Measurements from ENCODE around the gene MAPK8IP2. TPM values are rescaled to one million over a fixed set of nuclear protein-coding genes. Genes with fewer than 3 reads are reported as not detected.
A peak's percentile ranks its signal among the peaks of the same experiment; 100 is the strongest.

MAPK8IP2 gene
- total and polyA plus RNA-seq, 8 donors, result 0.66 to 2.3 (median 1.0) TPM

- H3K9me3 ChIP-seq, result no peaks in the 10 kb centered on the region
- H3K27me3 ChIP-seq, result no peaks in the 10 kb centered on the region
- H3K4me1 ChIP-seq, result peaks cover 5 to 22% of the 10 kb centered on the region in 2 donors
- TF ChIP-seq, protein P1, sequence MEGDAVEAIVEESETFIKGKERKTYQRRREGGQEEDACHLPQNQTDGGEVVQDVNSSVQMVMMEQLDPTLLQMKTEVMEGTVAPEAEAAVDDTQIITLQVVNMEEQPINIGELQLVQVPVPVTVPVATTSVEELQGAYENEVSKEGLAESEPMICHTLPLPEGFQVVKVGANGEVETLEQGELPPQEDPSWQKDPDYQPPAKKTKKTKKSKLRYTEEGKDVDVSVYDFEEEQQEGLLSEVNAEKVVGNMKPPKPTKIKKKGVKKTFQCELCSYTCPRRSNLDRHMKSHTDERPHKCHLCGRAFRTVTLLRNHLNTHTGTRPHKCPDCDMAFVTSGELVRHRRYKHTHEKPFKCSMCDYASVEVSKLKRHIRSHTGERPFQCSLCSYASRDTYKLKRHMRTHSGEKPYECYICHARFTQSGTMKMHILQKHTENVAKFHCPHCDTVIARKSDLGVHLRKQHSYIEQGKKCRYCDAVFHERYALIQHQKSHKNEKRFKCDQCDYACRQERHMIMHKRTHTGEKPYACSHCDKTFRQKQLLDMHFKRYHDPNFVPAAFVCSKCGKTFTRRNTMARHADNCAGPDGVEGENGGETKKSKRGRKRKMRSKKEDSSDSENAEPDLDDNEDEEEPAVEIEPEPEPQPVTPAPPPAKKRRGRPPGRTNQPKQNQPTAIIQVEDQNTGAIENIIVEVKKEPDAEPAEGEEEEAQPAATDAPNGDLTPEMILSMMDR (IDR thresholded peaks at IDR 0.05), result no peak
- no peak overlapping the region for H3K27ac ChIP-seq
- peaks cover 0 to 5% of the 10 kb centered on the region in 2 donors for H3K36me3 ChIP-seq
- ATAC-seq (no peak), DNase-seq (no peak)
- no peak overlapping the region for H3K4me3 ChIP-seq
- intact Hi-C loops (cut with DNase I), result no loop called here
Observed at GRCh38 chr22:50585781-50586180, 14.8 kb upstream of the MAPK8IP2 start.

- ATAC-seq (no peak), DNase-seq (no peak)
- intact Hi-C loops (cut with DNase I), result no loop called here
- TF ChIP-seq, protein P1 (IDR thresholded peaks at IDR 0.05), result no peak
- Histone ChIP-seq H3K27ac (no peak overlapping the region), H3K36me3 (no peaks in the 10 kb centered on the region), H3K4me3 (no peak overlapping the region), H3K27me3 (no peaks in the 10 kb centered on the region), H3K4me1 (peaks cover 5 to 16% of the 10 kb centered on the region in 2 donors), H3K9me3 (no peaks in the 10 kb centered on the region)
Observed at GRCh38 chr22:50586416-50586815, 14.2 kb upstream of the MAPK8IP2 start.

GRCh38 chr22:50587407-50587806, 13.2 kb upstream of the MAPK8IP2 start:
- H3K4me1 ChIP-seq, result peaks cover 0 to 9% of the 10 kb centered on the region in 2 donors
- intact Hi-C loops (cut with DNase I), result no loop called here
- H3K4me3 ChIP-seq, result no peak overlapping the region
- H3K27me3 ChIP-seq, result no peaks in the 10 kb centered on the region
- no peaks in the 10 kb centered on the region for H3K9me3 ChIP-seq
- DNase-seq (no peak), ATAC-seq (no peak)
- TF ChIP-seq, protein P1 (IDR thresholded peaks at IDR 0.05), result no peak
- H3K27ac ChIP-seq, result no peak overlapping the region
- H3K36me3 ChIP-seq, result no peaks in the 10 kb centered on the region

DNA sequence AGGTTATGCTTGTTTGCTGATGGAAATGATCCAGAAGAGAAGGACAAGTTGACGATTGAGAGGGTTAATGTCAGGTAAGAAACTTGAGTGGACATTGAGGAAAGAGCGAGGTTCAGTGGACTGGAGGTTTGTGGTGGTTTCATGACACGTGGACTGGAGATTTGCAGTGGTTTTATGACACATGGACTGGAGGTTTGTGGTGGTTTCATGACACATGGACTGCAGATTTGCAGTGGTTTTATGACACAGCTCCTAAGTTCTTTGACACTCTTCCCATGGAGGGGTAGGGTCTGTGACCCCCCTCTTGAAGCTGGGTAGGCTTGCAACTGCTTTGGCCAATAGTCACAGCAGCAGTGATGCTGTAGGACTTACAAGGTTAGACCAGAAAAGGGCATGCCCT, 5.4 kb upstream of the MAPK8IP2 start:
- Histone ChIP-seq H3K4me3 (no peak overlapping the region), H3K9me3 (no peaks in the 10 kb centered on the region), H3K27ac (no peak overlapping the region), H3K4me1 (peaks cover 0 to 4% of the 10 kb centered on the region in 2 donors), H3K27me3 (peaks cover 9 to 23% of the 10 kb centered on the region in 2 donors), H3K36me3 (no peaks in the 10 kb centered on the region)
- TF ChIP-seq, protein P1 (IDR thresholded peaks at IDR 0.05), result no peak
- DNase-seq (no peak), ATAC-seq (no peak)
- intact Hi-C loops (cut with DNase I), result loop anchor here in 1 of 2 donors (10.0 kb wide), 1 partner anchor 90 kb away; the partner anchor contains the start of genes LMF2 and NCAPH2

DNA sequence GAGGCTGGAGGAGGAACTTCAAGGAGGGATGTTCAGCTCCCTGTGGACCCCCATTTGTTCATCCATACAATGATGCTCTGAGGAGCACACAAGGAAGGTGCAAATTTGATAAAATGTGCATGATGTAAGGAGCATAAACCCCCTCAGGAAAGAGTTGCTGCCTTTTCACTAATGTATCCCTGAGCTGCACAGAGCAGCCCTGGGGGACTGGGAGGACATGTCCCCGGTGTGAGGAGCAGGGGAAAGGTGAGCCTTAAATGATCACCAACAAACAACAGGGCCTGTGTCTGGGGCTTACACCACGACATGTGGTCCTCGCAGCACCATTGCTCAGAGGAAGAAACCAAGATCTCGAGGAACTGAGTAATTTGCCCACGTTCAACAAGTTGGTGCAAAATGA, 3.5 kb upstream of the MAPK8IP2 start:
- Histone ChIP-seq H3K27me3 (peaks cover 15 to 42% of the 10 kb centered on the region in 2 donors), H3K27ac (no peak overlapping the region), H3K36me3 (no peaks in the 10 kb centered on the region), H3K4me3 (no peak overlapping the region), H3K4me1 (peaks cover 0 to 10% of the 10 kb centered on the region in 2 donors), H3K9me3 (no peaks in the 10 kb centered on the region)
- ATAC-seq, result no peak
- intact Hi-C loops (cut with DNase I), result loop anchor here in 1 of 2 donors (10.0 kb wide), 1 partner anchor 92 kb away; the partner anchor contains the start of genes LMF2 and NCAPH2
- peak in 1 of 4 donors; percentile 6 for DNase-seq
- TF ChIP-seq, protein P1 (IDR thresholded peaks at IDR 0.05), result no peak
